WTC11 (cell line): ENCODE measurements around the gene BRAF. TPM values are rescaled to one million over a fixed set of nuclear protein-coding genes. Genes with fewer than 3 reads are reported as not detected.

Experiments used
- ATAC-seq: fragments of 200-7000 bp; cut with Tn5 transposase; 2 replicates; pipeline ENCODE4 v1.10.0; 2021; ENCODE audit warnings: mild to moderate bottlenecking, moderate library complexity
- CTCF ChIA-PET: fragments of 300-600 bp; sonication (Branson Sonifier 250); formaldehyde crosslinking; loops from one replicate; lab custom pipeline; 2021; ENCODE audit warnings: antibody characterized with exemption; lab: Charles Lee
- POLR2A ChIA-PET: fragments of 350-600 bp; sonication (Branson Sonifier 250); formaldehyde crosslinking; loops from one replicate; lab custom pipeline; 2021; ENCODE audit warnings: antibody characterized with exemption; lab: Charles Lee
- DNase-seq: peaks from one replicate; pipeline ENCODE4 v3.0.0; 2021; ENCODE audit warnings: low spot score
- H3K27ac Mint-ChIP-seq: 2 replicates; pipeline ENCODE4 v1.8.0; 2021; ENCODE audit warnings: mixed read lengths
- H3K27me3 Mint-ChIP-seq: 2 replicates; pipeline ENCODE4 v1.8.0; 2021; ENCODE audit warnings: low read depth, mild to moderate bottlenecking, moderate library complexity, mixed read lengths
- H3K36me3 Mint-ChIP-seq: 2 replicates; pipeline ENCODE4 v1.8.0; 2021; ENCODE audit warnings: mixed read lengths
- H3K4me1 Mint-ChIP-seq: 2 replicates; pipeline ENCODE4 v1.8.0; 2022; ENCODE audit warnings: mixed read lengths
- H3K4me3 Mint-ChIP-seq: 2 replicates; pipeline ENCODE4 v1.8.0; 2021; ENCODE audit warnings: mild to moderate bottlenecking, moderate library complexity, mixed read lengths
- H3K9me3 Mint-ChIP-seq: 2 replicates; pipeline ENCODE4 v1.8.0; 2021; ENCODE audit warnings: mixed read lengths
- NFE2L1 ChIP-seq: sonication (generic); formaldehyde crosslinking; IDR thresholded peaks from 2 replicates; pipeline ENCODE4 v1.8.1; 2023; ENCODE audit warnings: missing genetic modification reagents
- NFYB ChIP-seq: sonication (generic); formaldehyde crosslinking; conservative IDR thresholded peaks from 2 replicates; pipeline ENCODE4 v1.8.0; 2022; ENCODE audit warnings: low read depth, missing genetic modification reagents
- OVOL2 ChIP-seq: fragments of 250-450 bp; sonication (Bioruptor Pico); IDR thresholded peaks from 2 replicates; pipeline ENCODE4 v1.9.0; 2021; ENCODE audit warnings: mild to moderate bottlenecking, borderline replicate concordance
- RELA ChIP-seq: sonication (generic); formaldehyde crosslinking; IDR thresholded peaks from 2 replicates; pipeline ENCODE4 v1.8.1; 2022; ENCODE audit warnings: missing genetic modification reagents, mild to moderate bottlenecking, borderline replicate concordance
- RORB ChIP-seq: fragments of 250-450 bp; sonication (Bioruptor Pico); IDR thresholded peaks from 2 replicates; pipeline ENCODE4 v1.9.0; 2021; ENCODE audit warnings: mild to moderate bottlenecking
- SOX15 ChIP-seq: fragments of 250-450 bp; sonication (Bioruptor Pico); IDR thresholded peaks from 2 replicates; pipeline ENCODE4 v1.9.0; 2021; ENCODE audit warnings: mild to moderate bottlenecking
- TEAD1 ChIP-seq: sonication (generic); formaldehyde crosslinking; IDR thresholded peaks from 2 replicates; pipeline ENCODE4 v1.8.0; 2022; ENCODE audit warnings: mild to moderate bottlenecking, missing genetic modification reagents
- TEAD4 ChIP-seq: sonication (generic); formaldehyde crosslinking; IDR thresholded peaks from 2 replicates; pipeline ENCODE4 v1.8.0; 2022; ENCODE audit warnings: mild to moderate bottlenecking, missing genetic modification reagents
- TP53 ChIP-seq: sonication (generic); formaldehyde crosslinking; IDR thresholded peaks from 2 replicates; pipeline ENCODE4 v1.8.1; 2023; ENCODE audit warnings: mild to moderate bottlenecking, missing genetic modification reagents
- ZNF138 ChIP-seq: sonication (generic); formaldehyde crosslinking; conservative IDR thresholded peaks from 2 replicates; pipeline ENCODE4 v1.8.1; 2022; ENCODE audit warnings: mild to moderate bottlenecking, moderate library complexity, missing genetic modification reagents
- ZNF219 ChIP-seq: sonication (generic); formaldehyde crosslinking; IDR thresholded peaks from 2 replicates; pipeline ENCODE4 v1.8.0; 2023; ENCODE audit warnings: missing genetic modification reagents, mild to moderate bottlenecking, borderline replicate concordance
- ZNF423 ChIP-seq: fragments of 250-450 bp; sonication (Bioruptor Pico); IDR thresholded peaks from 2 replicates; pipeline ENCODE4 v2.1.2; 2022; ENCODE audit warnings: mild to moderate bottlenecking, moderate library complexity
- total RNA-seq: library from RNA; stranded (reverse); gene quantifications from 3 replicates; pipeline ENCODE4 v1.2.3, GENCODE V29; 2021
- TF ChIP-seq, protein P1 (sequence below): sonication (generic); formaldehyde crosslinking; IDR thresholded peaks from 2 replicates; pipeline ENCODE4 v1.8.1; 2022; ENCODE audit warnings: mild to moderate bottlenecking, moderate library complexity, missing genetic modification reagents
- TF ChIP-seq, protein P2 (sequence below): fragments of 250-450 bp; sonication (Bioruptor Pico); IDR thresholded peaks from 2 replicates; pipeline ENCODE4 v2.1.2; 2022; ENCODE audit warnings: mild to moderate bottlenecking, moderate library complexity
- TF ChIP-seq, protein P3 (sequence below): sonication (generic); formaldehyde crosslinking; conservative IDR thresholded peaks from 2 replicates; pipeline ENCODE4 v1.8.1; 2022; ENCODE audit warnings: mild to moderate bottlenecking, missing genetic modification reagents
- TF ChIP-seq, protein P4 (sequence below): sonication (generic); formaldehyde crosslinking; IDR thresholded peaks from 2 replicates; pipeline ENCODE4 v1.8.1; 2023; ENCODE audit warnings: mild to moderate bottlenecking, moderate library complexity, missing genetic modification reagents
- TF ChIP-seq, protein P5 (sequence below): fragments of 250-450 bp; sonication (Bioruptor Pico); IDR thresholded peaks from 2 replicates; pipeline ENCODE4 v1.9.0; 2021; ENCODE audit warnings: moderate library complexity, mild to moderate bottlenecking, inconsistent platforms, borderline replicate concordance
- TF ChIP-seq, protein P6 (sequence below): fragments of 250-450 bp; sonication (Bioruptor Pico); IDR thresholded peaks from 2 replicates; pipeline ENCODE4 v1.9.0; 2021; ENCODE audit warnings: mild to moderate bottlenecking, borderline replicate concordance

Gene BRAF
- total RNA-seq, 1 experiment from 2014 or later = 29.2 TPM

DNA sequence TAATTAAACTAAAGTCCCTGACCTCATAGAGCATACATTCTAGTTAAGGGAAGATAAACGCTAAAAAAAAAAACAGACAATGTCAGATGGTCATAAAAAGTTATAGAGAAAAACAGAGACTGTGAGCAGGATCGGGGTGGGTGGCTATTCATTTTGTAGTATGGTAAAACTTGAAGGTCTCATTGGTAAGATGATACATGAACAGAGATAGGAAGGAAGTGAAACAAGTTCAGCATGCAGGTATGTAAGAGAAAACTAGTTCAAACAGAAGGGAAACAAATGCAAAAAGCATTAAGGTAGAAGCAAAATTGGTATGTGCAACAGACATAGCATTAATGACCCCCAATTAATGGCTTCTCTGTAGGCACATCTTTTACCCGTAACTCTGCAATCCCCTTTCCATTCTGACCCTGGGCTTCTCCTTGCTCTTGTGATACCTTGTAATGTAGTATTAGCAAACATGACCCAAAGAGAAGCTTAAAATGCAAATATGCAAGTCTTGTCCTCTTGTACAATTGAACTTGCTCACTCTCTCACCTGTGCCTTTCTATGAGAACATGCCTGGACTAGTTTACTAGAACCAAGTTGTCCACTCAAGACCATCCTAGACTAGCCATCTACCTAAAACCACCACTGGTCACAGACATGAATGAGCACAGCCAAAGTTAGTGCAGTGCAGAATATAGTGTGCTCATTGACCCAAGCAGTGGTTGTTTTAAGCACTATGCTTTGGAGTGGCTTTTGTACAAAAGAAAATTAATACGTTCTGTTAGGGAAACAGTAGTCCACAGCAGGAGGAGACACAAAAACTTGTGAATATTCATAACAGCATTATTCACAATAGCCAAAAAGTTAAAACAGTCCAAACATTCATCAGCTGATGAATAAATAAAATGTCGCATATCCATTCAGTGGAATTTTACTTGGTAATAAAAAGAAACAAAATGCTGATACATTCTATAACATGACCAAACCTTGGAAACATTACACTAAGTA lies 57.0 kb downstream of the BRAF start:
- H3K36me3 Mint-ChIP-seq = peaks cover 15% of the 10 kb centered on the region
- H3K27me3 Mint-ChIP-seq = no peaks in the 10 kb centered on the region
- peaks cover 27% of the 10 kb centered on the region for H3K4me1 Mint-ChIP-seq
- H3K27ac Mint-ChIP-seq = peak overlapping the region; percentile 46
- ChIA-PET CTCF (no interaction called here), POLR2A (interaction anchor here (1.1 kb wide), 1 partner anchor 1412 kb away, joined by 10 read pairs; no protein-coding TSS in a partner anchor)
- DNase-seq = no peak
- H3K4me3 Mint-ChIP-seq = no peak overlapping the region
- H3K9me3 Mint-ChIP-seq = peaks cover 14% of the 10 kb centered on the region
- TF ChIP-seq, protein P1, sequence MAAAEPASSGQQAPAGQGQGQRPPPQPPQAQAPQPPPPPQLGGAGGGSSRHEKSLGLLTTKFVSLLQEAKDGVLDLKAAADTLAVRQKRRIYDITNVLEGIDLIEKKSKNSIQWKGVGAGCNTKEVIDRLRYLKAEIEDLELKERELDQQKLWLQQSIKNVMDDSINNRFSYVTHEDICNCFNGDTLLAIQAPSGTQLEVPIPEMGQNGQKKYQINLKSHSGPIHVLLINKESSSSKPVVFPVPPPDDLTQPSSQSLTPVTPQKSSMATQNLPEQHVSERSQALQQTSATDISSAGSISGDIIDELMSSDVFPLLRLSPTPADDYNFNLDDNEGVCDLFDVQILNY (CRISPR knock-in tag) = no peak
- TF ChIP-seq OVOL2 (no peak), RORB (no peak), TEAD1 (CRISPR knock-in tag) (no peak), RELA (CRISPR knock-in tag) (no peak), ZNF423 (CRISPR knock-in tag) (no peak), TEAD4 (CRISPR knock-in tag) (no peak), SOX15 (CRISPR knock-in tag) (no peak), ZNF138 (CRISPR knock-in tag) (no peak), NFE2L1 (CRISPR knock-in tag) (no peak), ZNF219 (CRISPR knock-in tag) (no peak), TP53 (no peak), NFYB (CRISPR knock-in tag) (no peak)
- TF ChIP-seq, protein P2, sequence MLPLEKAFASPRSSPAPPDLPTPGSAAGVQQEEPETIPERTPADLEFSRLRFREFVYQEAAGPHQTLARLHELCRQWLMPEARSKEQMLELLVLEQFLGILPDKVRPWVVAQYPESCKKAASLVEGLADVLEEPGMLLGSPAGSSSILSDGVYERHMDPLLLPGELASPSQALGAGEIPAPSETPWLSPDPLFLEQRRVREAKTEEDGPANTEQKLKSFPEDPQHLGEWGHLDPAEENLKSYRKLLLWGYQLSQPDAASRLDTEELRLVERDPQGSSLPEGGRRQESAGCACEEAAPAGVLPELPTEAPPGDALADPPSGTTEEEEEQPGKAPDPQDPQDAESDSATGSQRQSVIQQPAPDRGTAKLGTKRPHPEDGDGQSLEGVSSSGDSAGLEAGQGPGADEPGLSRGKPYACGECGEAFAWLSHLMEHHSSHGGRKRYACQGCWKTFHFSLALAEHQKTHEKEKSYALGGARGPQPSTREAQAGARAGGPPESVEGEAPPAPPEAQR (CRISPR knock-in tag) = no peak
- TF ChIP-seq, protein P3, sequence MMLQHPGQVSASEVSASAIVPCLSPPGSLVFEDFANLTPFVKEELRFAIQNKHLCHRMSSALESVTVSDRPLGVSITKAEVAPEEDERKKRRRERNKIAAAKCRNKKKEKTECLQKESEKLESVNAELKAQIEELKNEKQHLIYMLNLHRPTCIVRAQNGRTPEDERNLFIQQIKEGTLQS = no peak
- TF ChIP-seq, protein P4, sequence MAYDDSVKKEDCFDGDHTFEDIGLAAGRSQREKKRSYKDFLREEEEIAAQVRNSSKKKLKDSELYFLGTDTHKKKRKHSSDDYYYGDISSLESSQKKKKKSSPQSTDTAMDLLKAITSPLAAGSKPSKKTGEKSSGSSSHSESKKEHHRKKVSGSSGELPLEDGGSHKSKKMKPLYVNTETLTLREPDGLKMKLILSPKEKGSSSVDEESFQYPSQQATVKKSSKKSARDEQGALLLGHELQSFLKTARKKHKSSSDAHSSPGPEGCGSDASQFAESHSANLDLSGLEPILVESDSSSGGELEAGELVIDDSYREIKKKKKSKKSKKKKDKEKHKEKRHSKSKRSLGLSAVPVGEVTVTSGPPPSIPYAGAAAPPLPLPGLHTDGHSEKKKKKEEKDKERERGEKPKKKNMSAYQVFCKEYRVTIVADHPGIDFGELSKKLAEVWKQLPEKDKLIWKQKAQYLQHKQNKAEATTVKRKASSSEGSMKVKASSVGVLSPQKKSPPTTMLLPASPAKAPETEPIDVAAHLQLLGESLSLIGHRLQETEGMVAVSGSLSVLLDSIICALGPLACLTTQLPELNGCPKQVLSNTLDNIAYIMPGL (CRISPR knock-in tag) = no peak
- TF ChIP-seq, protein P5, sequence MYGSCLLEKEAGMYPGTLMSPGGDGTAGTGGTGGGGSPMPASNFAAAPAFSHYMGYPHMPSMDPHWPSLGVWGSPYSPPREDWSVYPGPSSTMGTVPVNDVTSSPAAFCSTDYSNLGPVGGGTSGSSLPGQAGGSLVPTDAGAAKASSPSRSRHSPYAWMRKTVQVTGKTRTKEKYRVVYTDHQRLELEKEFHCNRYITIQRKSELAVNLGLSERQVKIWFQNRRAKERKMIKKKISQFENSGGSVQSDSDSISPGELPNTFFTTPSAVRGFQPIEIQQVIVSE (CRISPR knock-in tag) = no peak
- TF ChIP-seq, protein P6, sequence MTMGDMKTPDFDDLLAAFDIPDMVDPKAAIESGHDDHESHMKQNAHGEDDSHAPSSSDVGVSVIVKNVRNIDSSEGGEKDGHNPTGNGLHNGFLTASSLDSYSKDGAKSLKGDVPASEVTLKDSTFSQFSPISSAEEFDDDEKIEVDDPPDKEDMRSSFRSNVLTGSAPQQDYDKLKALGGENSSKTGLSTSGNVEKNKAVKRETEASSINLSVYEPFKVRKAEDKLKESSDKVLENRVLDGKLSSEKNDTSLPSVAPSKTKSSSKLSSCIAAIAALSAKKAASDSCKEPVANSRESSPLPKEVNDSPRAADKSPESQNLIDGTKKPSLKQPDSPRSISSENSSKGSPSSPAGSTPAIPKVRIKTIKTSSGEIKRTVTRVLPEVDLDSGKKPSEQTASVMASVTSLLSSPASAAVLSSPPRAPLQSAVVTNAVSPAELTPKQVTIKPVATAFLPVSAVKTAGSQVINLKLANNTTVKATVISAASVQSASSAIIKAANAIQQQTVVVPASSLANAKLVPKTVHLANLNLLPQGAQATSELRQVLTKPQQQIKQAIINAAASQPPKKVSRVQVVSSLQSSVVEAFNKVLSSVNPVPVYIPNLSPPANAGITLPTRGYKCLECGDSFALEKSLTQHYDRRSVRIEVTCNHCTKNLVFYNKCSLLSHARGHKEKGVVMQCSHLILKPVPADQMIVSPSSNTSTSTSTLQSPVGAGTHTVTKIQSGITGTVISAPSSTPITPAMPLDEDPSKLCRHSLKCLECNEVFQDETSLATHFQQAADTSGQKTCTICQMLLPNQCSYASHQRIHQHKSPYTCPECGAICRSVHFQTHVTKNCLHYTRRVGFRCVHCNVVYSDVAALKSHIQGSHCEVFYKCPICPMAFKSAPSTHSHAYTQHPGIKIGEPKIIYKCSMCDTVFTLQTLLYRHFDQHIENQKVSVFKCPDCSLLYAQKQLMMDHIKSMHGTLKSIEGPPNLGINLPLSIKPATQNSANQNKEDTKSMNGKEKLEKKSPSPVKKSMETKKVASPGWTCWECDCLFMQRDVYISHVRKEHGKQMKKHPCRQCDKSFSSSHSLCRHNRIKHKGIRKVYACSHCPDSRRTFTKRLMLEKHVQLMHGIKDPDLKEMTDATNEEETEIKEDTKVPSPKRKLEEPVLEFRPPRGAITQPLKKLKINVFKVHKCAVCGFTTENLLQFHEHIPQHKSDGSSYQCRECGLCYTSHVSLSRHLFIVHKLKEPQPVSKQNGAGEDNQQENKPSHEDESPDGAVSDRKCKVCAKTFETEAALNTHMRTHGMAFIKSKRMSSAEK (CRISPR knock-in tag) = no peak
- no peak for ATAC-seq
